ENCODE measurements around the gene DAPK1. TPM values are rescaled to one million over a fixed set of nuclear protein-coding genes. Genes with fewer than 3 reads are reported as not detected.
A peak's percentile ranks its signal among the peaks of the same experiment; 100 is the strongest.

Gene DAPK1
- total RNA-seq, 4 donors from 2014 or later, result 14.5 to 28.3 (median 20.7) TPM

GRCh38 chr9:87667164-87667738 lies 169.6 kb downstream of the DAPK1 start:
- DNase-seq, result no peak
- peak in 1 of 5 experiments; percentile 9 for TF ChIP-seq CTCF (IDR thresholded peaks at IDR 0.05)
- no peak for TF ChIP-seq EP300 (IDR thresholded peaks at IDR 0.05; ENCODE audit: low read depth)
- no peak for TF ChIP-seq POLR2AphosphoS5 (IDR thresholded peaks at IDR 0.05)
- Histone ChIP-seq H3K4me3 (no peak overlapping the region), H3K36me3 (no peaks in the 10 kb centered on the region), H3K4me1 (no peaks in the 10 kb centered on the region), H3K9me3 (peaks cover 6 to 9% of the 10 kb centered on the region in 2 donors), H3K27me3 (no peaks in the 10 kb centered on the region), H3K27ac (no peak overlapping the region)
- intact Hi-C loops (cut with DNase I; ENCODE audit: low total_unique reads) (no loop called here), in situ Hi-C loops (cut with MboI; ENCODE audit: low pct_ligation_motif_present in 1 of 4, low pct_unique_long_range_greater_than_20kb in 1 of 4, low sequenced_read_pairs in 3 of 4) (loop anchor here in 3 of 4 donors (10.0 to 25.0 kb wide), 2 partner anchors 322 to 1255 kb away; no protein-coding TSS in a partner anchor)
- WGBS, 2 donors (ENCODE audit: low coverage in 1 of 2), result 86% methylated on average over 3 of the region's 3 CpGs; no CpG with 5 or more reads in 1 of the 2 donors

GRCh38 chr9:87668222-87668621 lies 170.6 kb downstream of the DAPK1 start:
- TF ChIP-seq EP300 (IDR thresholded peaks at IDR 0.05; ENCODE audit: low read depth) (no peak), POLR2A (IDR thresholded peaks at IDR 0.05) (no peak), CTCF (IDR thresholded peaks at IDR 0.05) (no peak), POLR2AphosphoS5 (IDR thresholded peaks at IDR 0.05) (no peak)
- DNase-seq, result no peak
- intact Hi-C loops (cut with DNase I; ENCODE audit: low total_unique reads) (no loop called here), in situ Hi-C loops (cut with MboI; ENCODE audit: low pct_ligation_motif_present in 1 of 4, low pct_unique_long_range_greater_than_20kb in 1 of 4, low sequenced_read_pairs in 3 of 4) (loop anchor here in 3 of 4 donors (10.0 to 25.0 kb wide), 2 partner anchors 323 to 1256 kb away; no protein-coding TSS in a partner anchor)
- no peaks in the 10 kb centered on the region for H3K36me3 ChIP-seq
- peaks cover 6 to 9% of the 10 kb centered on the region in 2 donors for H3K9me3 ChIP-seq
- H3K27ac ChIP-seq, result no peak overlapping the region
- H3K4me1 ChIP-seq, result no peaks in the 10 kb centered on the region
- no peak overlapping the region for H3K4me3 ChIP-seq
- WGBS, 2 donors (ENCODE audit: low coverage in 1 of 2), result 93 to 95% methylated on average over 3 to 8 of the region's 8 CpGs
- no peaks in the 10 kb centered on the region for H3K27me3 ChIP-seq

GRCh38 chr9:87668722-87669121 lies 171.1 kb downstream of the DAPK1 start:
- no peaks in the 10 kb centered on the region for H3K4me1 ChIP-seq
- DNase-seq, result no peak
- 76 to 83% methylated on average over 4 of the region's 4 CpGs for WGBS, 2 donors (ENCODE audit: low coverage in 1 of 2)
- no peaks in the 10 kb centered on the region for H3K27me3 ChIP-seq
- intact Hi-C loops (cut with DNase I; ENCODE audit: low total_unique reads) (no loop called here), in situ Hi-C loops (cut with MboI; ENCODE audit: low pct_ligation_motif_present in 1 of 4, low pct_unique_long_range_greater_than_20kb in 1 of 4, low sequenced_read_pairs in 3 of 4) (loop anchor here in 3 of 4 donors (10.0 to 25.0 kb wide), 2 partner anchors 324 to 1256 kb away; no protein-coding TSS in a partner anchor)
- no peak overlapping the region for H3K27ac ChIP-seq
- peaks cover 6 to 9% of the 10 kb centered on the region in 2 donors for H3K9me3 ChIP-seq
- no peaks in the 10 kb centered on the region for H3K36me3 ChIP-seq
- TF ChIP-seq POLR2AphosphoS5 (IDR thresholded peaks at IDR 0.05), result no peak
- TF ChIP-seq CTCF (IDR thresholded peaks at IDR 0.05), result no peak
- no peak for TF ChIP-seq POLR2A (IDR thresholded peaks at IDR 0.05)
- no peak for TF ChIP-seq EP300 (IDR thresholded peaks at IDR 0.05; ENCODE audit: low read depth)
- H3K4me3 ChIP-seq, result no peak overlapping the region

GRCh38 chr9:87670572-87671264 lies 173.1 kb downstream of the DAPK1 start:
- no peaks in the 10 kb centered on the region for H3K4me1 ChIP-seq
- in situ Hi-C loops (cut with MboI; ENCODE audit: low pct_ligation_motif_present in 1 of 4, low pct_unique_long_range_greater_than_20kb in 1 of 4, low sequenced_read_pairs in 3 of 4), result loop anchor here in 2 of 4 donors (10.0 to 25.0 kb wide), 2 partner anchors 336 to 1258 kb away; no protein-coding TSS in a partner anchor
- DNase-seq, result no peak
- peaks cover 6 to 9% of the 10 kb centered on the region in 2 donors for H3K9me3 ChIP-seq
- 92 to 96% methylated on average over 9 to 18 of the region's 18 CpGs for WGBS, 2 donors (ENCODE audit: low coverage in 1 of 2)
- TF ChIP-seq EP300 (IDR thresholded peaks at IDR 0.05; ENCODE audit: low read depth) (no peak), POLR2A (IDR thresholded peaks at IDR 0.05) (no peak), CTCF (IDR thresholded peaks at IDR 0.05) (no peak), POLR2AphosphoS5 (IDR thresholded peaks at IDR 0.05) (no peak)
- no peaks in the 10 kb centered on the region for H3K27me3 ChIP-seq
- no peaks in the 10 kb centered on the region for H3K36me3 ChIP-seq
- H3K27ac ChIP-seq, result no peak overlapping the region
- intact Hi-C loops (cut with DNase I; ENCODE audit: low total_unique reads), result no loop called here
- no peak overlapping the region for H3K4me3 ChIP-seq

Data from transverse colon (tissue), 4 donors.